HG03575 (cell line): ENCODE measurements around the gene ARHGEF39.

ENCODE experiments used
- ATAC-seq: cut with Tn5 transposase; IDR thresholded peaks from one replicate; pipeline ENCODE4 v1.9.1; 2021; ENCODE audit not compliant: unreplicated experiment, insufficient number of reproducible peaks, low FRiP score; ENCODE audit errors: extremely low read depth

The ARHGEF39 gene

DNA sequence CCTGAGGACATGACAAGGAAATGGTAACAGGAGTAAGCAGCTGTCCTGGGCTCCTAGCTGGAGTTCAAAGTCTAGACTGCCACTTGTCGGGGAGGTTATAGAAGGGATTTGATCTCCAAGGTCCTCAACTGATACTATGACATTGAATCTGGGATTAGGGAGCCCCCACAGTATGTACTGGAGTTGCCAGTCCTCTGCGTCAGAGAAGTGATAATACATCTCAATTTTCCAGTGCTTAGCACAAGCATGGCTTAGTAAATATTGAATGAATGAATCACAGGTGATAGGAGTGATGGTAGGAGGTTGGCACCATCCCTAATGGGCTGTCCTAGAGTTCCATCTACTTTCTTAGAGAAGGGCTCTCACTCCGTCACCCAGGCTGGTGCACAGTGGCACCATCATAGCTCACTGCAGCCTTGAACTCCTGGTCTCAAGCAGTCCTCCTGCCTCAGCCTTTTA, 31.0 kb upstream of the ARHGEF39 start:
- ATAC-seq: no peak

GRCh38 chr9:35691757-35692301, 26.8 kb upstream of the ARHGEF39 start:
- ATAC-seq: no peak

GRCh38 chr9:35691334-35691650, 26.3 kb upstream of the ARHGEF39 start:
- ATAC-seq: no peak

DNA sequence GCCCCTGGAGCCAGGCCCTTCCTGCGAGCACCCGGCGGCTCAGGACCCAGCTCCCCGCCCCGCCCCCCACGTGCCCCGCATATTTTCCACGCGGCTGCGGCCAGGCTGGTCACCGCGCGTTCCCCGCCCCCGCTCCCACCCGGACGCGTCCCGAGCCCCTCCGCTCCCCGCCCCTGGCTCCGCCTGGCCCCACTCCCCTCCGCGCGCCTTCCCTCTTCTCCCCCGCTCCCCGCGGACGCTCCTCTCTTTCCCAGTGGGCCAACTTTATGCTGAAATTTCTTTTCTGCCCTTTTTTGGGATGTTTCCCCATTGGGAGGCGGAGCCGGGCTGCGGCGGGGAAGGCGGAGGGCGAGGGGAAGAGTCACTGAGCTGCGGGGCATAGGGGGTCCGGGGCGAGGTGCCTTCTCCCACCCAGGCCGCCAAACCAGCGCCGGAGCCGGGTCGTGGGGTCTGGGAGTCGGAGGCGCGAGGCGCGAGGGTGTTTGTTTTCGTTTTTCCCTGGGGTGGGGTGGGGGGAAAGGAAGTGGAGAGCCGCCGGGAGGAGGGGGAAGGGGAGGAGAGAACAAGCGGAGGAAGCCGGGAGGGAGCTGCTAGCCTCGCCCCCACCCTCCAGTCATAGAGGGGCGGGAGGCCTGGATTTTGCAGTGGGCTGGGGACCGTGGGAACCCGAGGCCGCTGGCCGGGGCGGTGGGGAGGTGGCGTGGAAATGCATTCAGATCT, 25.8 kb upstream of the ARHGEF39 start:
- ATAC-seq: no peak

DNA sequence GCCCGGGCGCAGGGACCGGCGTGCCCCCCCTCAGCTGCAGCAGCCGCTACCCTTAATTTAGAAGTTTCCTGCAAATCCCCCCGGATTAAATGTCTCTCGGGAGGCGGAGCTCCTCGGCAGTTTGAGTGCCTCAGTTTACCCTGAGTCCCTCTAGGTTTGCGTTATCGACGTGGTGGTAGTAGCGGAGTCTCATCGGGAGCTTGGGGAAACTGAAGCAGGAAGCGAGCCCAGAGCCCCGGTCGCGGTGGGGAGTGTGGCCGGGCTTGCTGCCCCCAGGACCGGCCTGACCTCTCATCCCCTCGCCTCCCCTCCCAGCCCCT, 25.3 kb upstream of the ARHGEF39 start:
- no peak for ATAC-seq

- ATAC-seq: no peak
Measured at GRCh38 chr9:35689542-35690293, 24.7 kb upstream of the ARHGEF39 start, which contains the start of gene TPM2. Gene TPM2 (minus strand): TSS chr9:35689925. CDS start chr9:35689817, 108 bp downstream.

DNA sequence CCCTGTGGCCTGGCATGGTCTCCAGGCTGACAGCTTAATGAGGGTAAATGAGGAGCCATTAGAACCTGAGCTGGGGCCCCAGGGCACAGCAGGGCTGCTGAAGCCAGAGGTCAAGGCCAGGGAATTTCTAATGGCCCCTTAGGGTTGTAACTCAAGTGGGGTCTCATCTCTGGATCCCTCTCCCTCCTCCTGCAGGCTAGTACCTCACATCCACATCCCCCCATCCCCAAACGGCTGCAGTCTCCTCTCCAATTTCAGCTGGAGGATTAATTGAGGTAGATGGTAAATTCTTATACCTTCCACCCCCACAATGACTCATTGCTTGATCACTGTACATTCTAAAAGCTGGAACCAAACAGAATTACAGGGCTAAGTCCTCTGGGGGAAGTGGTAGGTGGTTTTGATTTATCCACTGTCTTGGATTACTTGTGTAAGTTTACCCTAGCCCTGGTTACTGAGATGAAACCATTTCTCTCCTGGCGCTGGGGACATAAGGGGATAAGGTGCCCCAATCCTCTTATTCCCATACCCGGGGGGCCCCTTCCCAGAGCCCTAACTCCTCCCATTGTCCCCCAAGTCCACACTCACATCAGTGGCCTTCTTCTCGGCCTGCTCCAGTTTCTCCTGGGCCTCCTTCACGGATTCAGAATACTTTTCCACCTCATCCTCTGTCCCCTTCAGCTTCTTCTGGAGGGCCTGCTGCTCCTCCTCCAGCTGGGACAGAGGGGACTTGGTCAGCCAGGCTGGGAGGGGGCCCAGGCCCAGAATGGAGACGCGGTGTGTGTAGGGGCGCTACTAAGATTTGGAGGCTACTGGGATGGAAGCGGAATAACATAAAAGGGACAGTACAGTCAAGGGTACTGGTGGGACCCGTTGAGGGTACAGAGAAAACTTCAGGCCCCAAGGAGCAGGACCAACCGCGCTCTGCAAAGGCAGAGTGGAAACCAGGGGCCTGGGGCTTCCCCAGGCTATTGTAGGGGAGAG, 23.9 kb upstream of the ARHGEF39 start:
- no peak for ATAC-seq

- ATAC-seq: no peak
Measured at GRCh38 chr9:35687972-35688557, 23.1 kb upstream of the ARHGEF39 start.

GRCh38 chr9:35687306-35687705, 22.3 kb upstream of the ARHGEF39 start:
- no peak for ATAC-seq

DNA sequence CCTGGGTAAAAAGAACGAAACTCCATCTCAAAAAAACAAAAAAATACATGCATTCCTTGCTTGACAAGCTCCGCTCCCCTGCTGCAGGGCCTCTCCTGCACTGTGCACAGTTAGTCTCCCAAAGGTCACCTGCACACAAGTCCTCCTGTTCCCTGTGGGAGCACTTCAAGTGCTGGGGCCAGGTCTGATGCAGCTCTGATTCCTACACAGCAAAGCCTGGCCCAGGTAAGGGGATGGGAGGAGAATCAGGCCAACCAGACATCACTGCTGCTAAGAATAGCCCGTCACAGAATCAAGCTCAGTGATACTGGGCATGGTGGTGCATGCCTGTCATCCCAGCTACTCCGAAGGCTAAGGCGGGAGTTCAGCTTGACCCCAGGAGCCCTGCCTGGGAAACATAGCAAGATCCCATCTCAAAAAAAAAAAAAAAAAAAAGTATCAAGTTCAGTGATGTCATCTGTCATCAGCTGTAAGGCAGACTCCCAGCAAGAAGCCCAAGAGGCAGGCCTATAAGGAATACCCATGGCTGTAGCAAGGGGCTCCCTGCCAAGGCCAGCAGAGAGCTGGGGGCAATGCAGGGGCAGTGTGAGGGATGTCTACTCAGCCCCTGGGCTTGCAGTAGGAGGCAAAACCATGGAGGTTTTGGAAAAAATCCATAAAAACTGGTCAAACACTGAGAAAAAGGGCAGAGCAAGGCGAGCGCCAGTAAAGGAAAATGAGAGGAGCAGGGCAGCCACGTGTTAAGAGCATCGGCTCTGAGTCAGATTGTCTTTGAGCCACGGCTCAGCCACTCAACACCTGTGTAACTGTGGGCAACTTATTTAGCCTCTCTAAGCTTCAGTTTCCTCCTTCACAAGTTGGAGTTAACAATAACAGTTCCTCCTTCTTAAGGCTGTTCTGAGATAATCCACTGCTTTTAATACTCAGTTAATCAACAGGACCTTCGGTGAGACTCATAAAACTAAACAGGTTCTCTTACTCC, 21.5 kb upstream of the ARHGEF39 start:
- ATAC-seq: no peak

DNA sequence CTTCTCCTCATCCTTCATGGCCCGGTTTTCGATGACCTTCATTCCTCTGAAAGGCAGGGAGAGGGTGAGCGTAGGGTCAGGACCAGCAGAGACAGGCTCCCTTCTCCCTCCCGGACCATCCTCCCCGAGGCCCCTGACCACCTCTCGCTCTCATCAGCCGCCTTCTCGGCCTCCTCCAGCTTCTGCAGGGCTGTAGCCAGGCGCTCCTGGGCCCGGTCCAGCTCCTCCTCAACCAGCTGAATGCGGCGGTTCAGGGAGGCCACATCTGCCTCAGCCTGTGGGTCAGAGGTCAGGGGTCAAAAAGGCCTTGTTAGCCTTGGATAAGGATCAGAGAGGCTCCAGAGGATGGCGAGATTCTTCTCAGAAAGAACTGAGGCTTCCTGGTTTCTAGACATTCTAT, 20.5 kb upstream of the ARHGEF39 start:
- ATAC-seq: no peak

DNA sequence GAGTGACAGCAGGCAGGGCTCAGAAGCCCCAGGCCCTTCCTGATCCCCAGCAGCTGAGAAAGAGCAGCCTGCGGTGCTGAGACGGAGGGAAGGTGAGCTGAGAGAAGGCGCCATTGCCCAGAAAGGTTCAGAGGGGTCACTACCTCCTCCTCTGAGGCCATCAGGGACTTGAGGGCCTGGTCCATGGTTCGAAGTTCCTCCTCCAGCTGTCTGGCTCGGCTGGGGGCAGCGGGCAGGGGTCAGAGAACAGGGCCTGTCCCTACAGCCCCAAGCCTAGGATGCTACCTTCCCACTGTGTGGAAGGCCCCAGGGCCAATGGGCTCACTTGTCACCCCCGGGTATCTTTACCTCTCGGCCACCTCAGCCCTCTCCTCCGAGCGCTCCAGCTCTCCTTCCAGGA, 19.9 kb upstream of the ARHGEF39 start:
- ATAC-seq: no peak

- no peak for ATAC-seq
Measured at GRCh38 chr9:35683323-35683722, 18.3 kb upstream of the ARHGEF39 start.

- ATAC-seq: no peak
Measured at GRCh38 chr9:35682520-35683315, 17.7 kb upstream of the ARHGEF39 start.

GRCh38 chr9:35682051-35682450, 17.1 kb upstream of the ARHGEF39 start:
- no peak for ATAC-seq

DNA sequence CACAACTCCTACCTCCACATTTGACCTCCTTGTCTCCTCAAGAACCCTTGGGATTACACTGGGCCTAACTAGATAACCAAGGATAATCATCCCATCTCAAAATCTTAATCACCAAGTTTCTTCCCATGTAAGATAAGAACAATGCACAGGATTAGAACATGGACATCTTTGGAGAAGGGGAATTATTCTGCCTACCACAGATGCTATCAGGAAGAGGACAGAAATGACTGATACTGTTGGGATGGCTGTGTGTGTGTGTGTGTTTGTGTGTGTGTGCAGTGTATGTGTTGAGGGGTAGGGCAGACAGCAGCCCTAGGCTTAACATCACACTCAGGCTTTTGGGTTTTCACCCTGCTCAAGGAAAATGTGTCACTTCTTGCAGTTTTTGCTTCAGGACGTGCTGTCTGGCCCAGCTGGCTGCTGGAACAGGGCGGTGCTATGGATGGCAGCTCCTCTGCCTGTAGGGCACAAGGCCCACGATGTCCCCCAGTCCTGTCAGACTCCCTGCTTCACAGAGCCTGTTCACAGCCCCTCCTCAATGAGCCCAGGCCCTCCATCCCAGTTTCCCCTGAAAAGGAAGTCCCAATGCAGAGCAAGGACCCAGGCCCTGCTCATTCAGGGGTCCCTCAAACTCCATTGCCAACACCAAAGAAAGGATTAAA, 16.5 kb upstream of the ARHGEF39 start:
- no peak for ATAC-seq
